NCI-H2029 (cell line): ENCODE results near the gene FRMPD2.
"Not testable (repeated sequence)": the region's sequence is repeated elsewhere in the genome, so short reads cannot be mapped to it uniquely, and the experiment has no call there.

Source experiments
- DNase-seq: peaks from one replicate; lab custom pipeline; 2025; lab: John Stamatoyannopoulos, UW

The FRMPD2 gene

GRCh38 chr10:48197236-48197899 lies 77.1 kb downstream of the FRMPD2 start:
- no peak for DNase-seq

- no peak for DNase-seq
Observed at GRCh38 chr10:48195803-48196202, 78.7 kb downstream of the FRMPD2 start.

- no peak for DNase-seq
Observed at GRCh38 chr10:48194830-48195229, 79.7 kb downstream of the FRMPD2 start.

GRCh38 chr10:48193556-48193955 lies 80.9 kb downstream of the FRMPD2 start:
- no peak for DNase-seq

GRCh38 chr10:48192881-48193450 lies 81.5 kb downstream of the FRMPD2 start:
- DNase-seq: no peak

GRCh38 chr10:48187713-48188485 lies 86.6 kb downstream of the FRMPD2 start:
- DNase-seq: no peak

GRCh38 chr10:48187126-48187525 lies 87.4 kb downstream of the FRMPD2 start:
- no peak for DNase-seq

GRCh38 chr10:48186264-48186804 lies 88.2 kb downstream of the FRMPD2 start:
- not testable (repeated sequence) for DNase-seq

GRCh38 chr10:48184224-48184623 lies 90.3 kb downstream of the FRMPD2 start:
- no peak for DNase-seq

- not testable (repeated sequence) for DNase-seq
Observed at GRCh38 chr10:48172715-48173114, 101.8 kb downstream of the FRMPD2 start.

- DNase-seq: not testable (repeated sequence)
Observed at GRCh38 chr10:48160670-48161069, 113.8 kb downstream of the FRMPD2 start.

- not testable (repeated sequence) for DNase-seq
Observed at GRCh38 chr10:48160163-48160562, 114.3 kb downstream of the FRMPD2 start.

- DNase-seq: not testable (repeated sequence)
Observed at GRCh38 chr10:48154211-48155140, 120.0 kb downstream of the FRMPD2 start.

- not testable (repeated sequence) for DNase-seq
Observed at GRCh38 chr10:48147643-48148042, 126.9 kb downstream of the FRMPD2 start.

- DNase-seq: not testable (repeated sequence)
Observed at GRCh38 chr10:48143721-48144642, 130.5 kb downstream of the FRMPD2 start.

- DNase-seq: not testable (repeated sequence)
Observed at GRCh38 chr10:48140949-48141348, 133.5 kb downstream of the FRMPD2 start.

- not testable (repeated sequence) for DNase-seq
Observed at GRCh38 chr10:48139953-48140850, 134.3 kb downstream of the FRMPD2 start.

- not testable (repeated sequence) for DNase-seq
Observed at GRCh38 chr10:48128954-48129353, 145.5 kb downstream of the FRMPD2 start.

GRCh38 chr10:48126251-48126650 lies 148.2 kb downstream of the FRMPD2 start:
- DNase-seq: not testable (repeated sequence)
